IMR-90 (cell line): ENCODE results near the gene OSGIN1. TPM values are rescaled to one million over a fixed set of nuclear protein-coding genes. Genes with fewer than 3 reads are reported as not detected.

Experiments
- ATAC-seq: fragments of 200-7000 bp; cut with Tn5 transposase; 2 replicates; pipeline ENCODE4 v1.9.1; 2020; ENCODE audit warnings: low read depth, mild to moderate bottlenecking, moderate library complexity
- BruUV-seq: library from RNA; stranded (reverse); fragments of 400-500 nt; replicated peaks from 2 replicates; lab custom pipeline; 2021; lab: Mats Ljungman, UMichigan
- CTCF ChIA-PET: fragments of 300-600 bp; formaldehyde crosslinking; extraction: SDS; loops from one replicate; lab custom pipeline; 2021; ENCODE audit warnings: antibody characterized with exemption; lab: Yijun Ruan, JAX
- POLR2A ChIA-PET: fragments of 300-600 bp; sonication (Branson Sonifier 250); formaldehyde crosslinking; loops from one replicate; lab custom pipeline; 2022; ENCODE audit warnings: antibody characterized with exemption; ENCODE audit not compliant: unreplicated experiment; lab: Charles Lee
- DNase-seq: peaks from one replicate; pipeline ENCODE4 v3.0.0; 2013
- H2AFZ ChIP-seq: replicated peaks from 2 replicates; pipeline ENCODE3; 2013; ENCODE audit warnings: low read length, mild to moderate bottlenecking; ENCODE audit not compliant: poor library complexity
- H2AK5ac ChIP-seq: 2 replicates; pipeline ENCODE4 v1.6.1; 2013; ENCODE audit warnings: low read depth, low read length, inconsistent platforms
- H2AK9ac ChIP-seq: replicated peaks from 2 replicates; pipeline ENCODE3; 2013; ENCODE audit warnings: mild to moderate bottlenecking, low read depth, low read length, moderate library complexity; ENCODE audit not compliant: poor library complexity
- H2BK120ac ChIP-seq: 2 replicates; pipeline ENCODE4 v1.6.1; 2013; ENCODE audit warnings: low read depth, low read length, inconsistent platforms
- H2BK15ac ChIP-seq: 3 replicates; pipeline ENCODE4 v1.6.1; 2013; ENCODE audit warnings: low read depth, low read length, inconsistent platforms
- H2BK20ac ChIP-seq: 2 replicates; pipeline ENCODE4 v1.6.1; 2013; ENCODE audit warnings: low read depth, mild to moderate bottlenecking, inconsistent platforms, low read length, moderate library complexity
- H2BK5ac ChIP-seq: 2 replicates; pipeline ENCODE4 v1.6.1; 2013; ENCODE audit warnings: mild to moderate bottlenecking, low read depth, low read length, inconsistent platforms; ENCODE audit not compliant: poor library complexity, severe bottlenecking
- H3K14ac ChIP-seq: replicated peaks from 2 replicates; pipeline ENCODE4 v1.6.1; 2013; ENCODE audit warnings: low read depth, low read length, inconsistent platforms
- H3K18ac ChIP-seq: 2 replicates; pipeline ENCODE4 v1.6.1; 2013; ENCODE audit warnings: low read depth, low read length, control low read depth
- H3K23ac ChIP-seq: 2 replicates; pipeline ENCODE4 v1.6.1; 2013; ENCODE audit warnings: low read depth, low read length, inconsistent platforms
- H3K27ac ChIP-seq: 2 replicates; pipeline ENCODE4 v1.5.1; 2013; ENCODE audit warnings: mild to moderate bottlenecking, control low read depth, low read length; ENCODE audit not compliant: insufficient read depth
- H3K27me3 ChIP-seq: 2 replicates; pipeline ENCODE4 v1.6.1; 2013; ENCODE audit warnings: low read length; ENCODE audit not compliant: control insufficient read depth, insufficient read depth
- H3K36me3 ChIP-seq: 2 replicates; pipeline ENCODE4 v1.6.1; 2013; ENCODE audit warnings: low read length, mixed read lengths; ENCODE audit not compliant: control insufficient read depth, insufficient read depth
- H3K4ac ChIP-seq: 2 replicates; pipeline ENCODE4 v1.6.1; 2013; ENCODE audit warnings: low read depth, low read length, inconsistent platforms
- H3K4me1 ChIP-seq: 2 replicates; pipeline ENCODE4 v1.6.1; 2013; ENCODE audit warnings: low read length, mixed read lengths; ENCODE audit not compliant: control insufficient read depth, insufficient read depth
- H3K4me2 ChIP-seq: 2 replicates; pipeline ENCODE4 v1.6.1; 2013; ENCODE audit warnings: low read depth, mild to moderate bottlenecking, control low read depth, low read length, moderate library complexity
- H3K4me3 ChIP-seq: 2 replicates; pipeline ENCODE4 v1.5.1; 2013; ENCODE audit warnings: low read depth, mild to moderate bottlenecking, control low read depth, low read length, moderate library complexity; ENCODE audit not compliant: insufficient read depth
- H3K56ac ChIP-seq: 2 replicates; pipeline ENCODE4 v1.6.1; 2013; ENCODE audit warnings: low read length, inconsistent platforms; ENCODE audit not compliant: insufficient read depth; ENCODE audit errors: extremely low read depth
- H3K79me1 ChIP-seq, 2 experiments: 2 replicates each; pipeline ENCODE4 v1.6.1; 2013; ENCODE audit warnings: low read length in 2 of 2, inconsistent platforms in 1 of 2, low read depth in 1 of 2
- H3K9ac ChIP-seq: 2 replicates; pipeline ENCODE4 v1.6.1; 2013; ENCODE audit warnings: low read depth, low read length, control low read depth
- H3K9me1 ChIP-seq: 2 replicates; pipeline ENCODE4 v1.6.1; 2013; ENCODE audit warnings: low read length, inconsistent platforms; ENCODE audit not compliant: insufficient read depth
- H3K9me3 ChIP-seq: 2 replicates; pipeline ENCODE4 v1.6.1; 2013; ENCODE audit warnings: low read length; ENCODE audit not compliant: control insufficient read depth, insufficient read depth
- H4K20me1 ChIP-seq: 2 replicates; pipeline ENCODE4 v1.6.1; 2013; ENCODE audit warnings: low read length, inconsistent platforms; ENCODE audit not compliant: insufficient read depth
- H4K5ac ChIP-seq: 2 replicates; pipeline ENCODE4 v1.6.1; 2013; ENCODE audit warnings: mild to moderate bottlenecking, low read depth, low read length, control low read depth
- H4K8ac ChIP-seq, 2 experiments: 2 replicates each; pipeline ENCODE4 v1.6.1; 2013; ENCODE audit warnings: low read depth in 2 of 2, low read length in 2 of 2, control low read depth in 1 of 2, inconsistent platforms in 1 of 2
- H4K91ac ChIP-seq: 2 replicates; pipeline ENCODE4 v1.6.1; 2013; ENCODE audit warnings: low read depth, low read length, inconsistent platforms; ENCODE audit not compliant: insufficient read depth
- BHLHE40 ChIP-seq: fragments of 150-350 bp; IDR thresholded peaks from 2 replicates; pipeline ENCODE4 v1.6.1; 2016; ENCODE audit warnings: mild to moderate bottlenecking, low read depth, low read length
- CEBPB ChIP-seq: IDR thresholded peaks from 2 replicates; pipeline ENCODE4 v1.6.1; 2012; ENCODE audit warnings: low read depth, low read length, improper control_type of control experiment
- CHD1 ChIP-seq: IDR thresholded peaks from 2 replicates; pipeline ENCODE4 v1.6.1; 2012; ENCODE audit warnings: low read depth, low read length, improper control_type of control experiment
- CTCF ChIP-seq: conservative IDR thresholded peaks from 2 replicates; pipeline ENCODE4 v1.5.1; 2012; ENCODE audit warnings: mild to moderate bottlenecking, low read depth, low read length, improper control_type of control experiment
- ELK1 ChIP-seq: fragments of 150-350 bp; IDR thresholded peaks from 2 replicates; pipeline ENCODE4 v1.6.1; 2016; ENCODE audit warnings: low read depth, mild to moderate bottlenecking, low read length, moderate library complexity, borderline replicate concordance
- FOS ChIP-seq: fragments of 150-350 bp; IDR thresholded peaks from 2 replicates; pipeline ENCODE4 v1.6.1; 2016; ENCODE audit warnings: low read depth, low read length
- MAFK ChIP-seq: IDR thresholded peaks from 2 replicates; pipeline ENCODE4 v1.6.1; 2012; ENCODE audit warnings: low read depth, low read length, improper control_type of control experiment
- MXI1 ChIP-seq: IDR thresholded peaks from 2 replicates; pipeline ENCODE4 v1.6.1; 2012; ENCODE audit warnings: low read depth, mild to moderate bottlenecking, low read length, moderate library complexity, borderline replicate concordance
- POLR2A ChIP-seq: IDR thresholded peaks from 2 replicates; pipeline ENCODE4 v1.6.1; 2012; ENCODE audit warnings: mild to moderate bottlenecking, low read depth, low read length
- RAD21 ChIP-seq: IDR thresholded peaks from 2 replicates; pipeline ENCODE4 v1.6.1; 2012; ENCODE audit warnings: low read length, improper control_type of control experiment
- RCOR1 ChIP-seq: IDR thresholded peaks from 2 replicates; pipeline ENCODE4 v1.6.1; 2012; ENCODE audit warnings: mild to moderate bottlenecking, low read length, improper control_type of control experiment; ENCODE audit not compliant: insufficient replicate concordance
- RFX5 ChIP-seq: IDR thresholded peaks from 2 replicates; pipeline ENCODE4 v1.8.0; 2012; ENCODE audit warnings: low read depth, mild to moderate bottlenecking, low read length, moderate library complexity
- SMC3 ChIP-seq: fragments of 150-350 bp; IDR thresholded peaks from 2 replicates; pipeline ENCODE4 v1.6.1; 2016; ENCODE audit warnings: low read depth, mild to moderate bottlenecking, antibody characterized with exemption, low read length, moderate library complexity
- USF2 ChIP-seq: fragments of 150-350 bp; IDR thresholded peaks from 2 replicates; pipeline ENCODE4 v1.6.1; 2017; ENCODE audit warnings: mild to moderate bottlenecking, antibody characterized with exemption, low read length, low read depth
- whole genome bisulfite sequencing, 2 experiments: methylation state at CpG; one replicate each; pipeline versions ENCODE4 v1.1.5 to v1.1.7; 2013; ENCODE audit warnings: missing lambda C conversion rate in 2 of 2; ENCODE audit not compliant: insufficient read length in 1 of 2; ENCODE audit errors: extremely low coverage in 2 of 2; 5-methylcytosine and 5-hydroxymethylcytosine counted together
- dilution Hi-C: fragments of 300-500 bp; cut with HindIII; formaldehyde crosslinking; loops from one replicate; pipeline ENCODE4 v1.14.3; 2018; ENCODE audit warnings: low sequenced_read_pairs; ENCODE audit not compliant: unreplicated experiment
- in situ Hi-C: fragments of 300-500 bp; cut with MboI; formaldehyde crosslinking; loops from 3 replicates; pipeline ENCODE4 v1.14.3; 2019; ENCODE audit warnings: low sequenced_read_pairs, inconsistent platforms, mixed read lengths
- intact Hi-C: fragments of 100-400 bp; cut with micrococcal nuclease; formaldehyde crosslinking; loops from 2 replicates; pipeline ENCODE4 v1.10.0; 2022
- polyA plus RNA-seq, 3 experiments: library from polyadenylated mRNA; depleted of rRNA; stranded (reverse); fragments of >200 nt; gene quantifications; 2 replicates each; pipeline ENCODE4 v1.2.3, GENCODE V29; 2012; ENCODE audit warnings: low replicate concordance in 1 of 3
- total RNA-seq: library from RNA; depleted of rRNA; stranded (reverse); fragments of >200 nt; gene quantifications from 2 replicates; pipeline ENCODE4 v1.2.3, GENCODE V29; 2012

OSGIN1 gene
- total and polyA plus RNA-seq, 2 of the 4 experiments (the other 2 are of a cell fraction): 0.90 to 6.4 TPM

GRCh38 chr16:83963277-83964119 lies 10.5 kb downstream of the OSGIN1 start:
- Histone ChIP-seq H3K36me3 (peaks cover 40% of the 10 kb centered on the region), H3K18ac (no peak overlapping the region), H3K27me3 (no peaks in the 10 kb centered on the region), H3K4me1 (no peaks in the 10 kb centered on the region), H3K9ac (no peak overlapping the region), H3K56ac (no peak overlapping the region), H2AFZ (no peak overlapping the region), H3K4me2 (no peak overlapping the region), H4K8ac (no peak overlapping the region), H2BK20ac (no peak overlapping the region), H3K4ac (no peak overlapping the region), H4K5ac (no peak overlapping the region), H2BK5ac (no peak overlapping the region), H4K20me1 (no peaks in the 10 kb centered on the region; the same call in 1 of the 2 replicates), H3K14ac (no peak overlapping the region), H3K79me1 (no peaks in the 10 kb centered on the region), H4K91ac (no peak overlapping the region), H3K23ac (no peak overlapping the region), H2BK120ac (no peak overlapping the region), H3K9me3 (no peaks in the 10 kb centered on the region), H3K4me3 (no peak overlapping the region), H3K27ac (no peak overlapping the region), H2AK5ac (no peak overlapping the region), H2AK9ac (no peak overlapping the region), H2BK15ac (no peak overlapping the region), H3K9me1 (no peaks in the 10 kb centered on the region; the same call in 1 of the 2 replicates)
- WGBS, 2 experiments: 87% methylated on average over 11 of the region's 22 CpGs; no CpG with 5 or more reads in 1 of the 2 experiments
- no peak for ATAC-seq
- TF ChIP-seq RAD21 (no peak), BHLHE40 (no peak), MAFK (no peak), ELK1 (no peak), RCOR1 (no peak), CHD1 (no peak), USF2 (no peak), CTCF (no peak), CEBPB (no peak), RFX5 (no peak), MXI1 (no peak), POLR2A (no peak), SMC3 (no peak), FOS (no peak)
- in situ Hi-C loops: loop anchor here (10.0 to 25.0 kb wide), 2 partner anchors 211 to 524 kb away; no protein-coding TSS in a partner anchor
- intact Hi-C loops: no loop called here
- dilution Hi-C loops: no loop called here
- DNase-seq: no peak
- POLR2A ChIA-PET: no interaction called here
- CTCF ChIA-PET: interaction anchor here (1.0 kb wide), 1 partner anchor 102 kb away, joined by 3 read pairs; no protein-coding TSS in a partner anchor
- no TSS peak for BruUV-seq
